Erythroblast (primary cell): ENCODE data around the gene DLGAP5.

Source experiments
- GATA1 ChIP-seq: IDR thresholded peaks from 2 replicates; pipeline ENCODE4 v1.6.1; 2011; ENCODE audit warnings: low read depth, mild to moderate bottlenecking, control low read depth, low read length, moderate library complexity
- POLR2A ChIP-seq: IDR thresholded peaks from 2 replicates; pipeline ENCODE4 v1.6.1; 2011; ENCODE audit warnings: mild to moderate bottlenecking, low read length

DNA sequence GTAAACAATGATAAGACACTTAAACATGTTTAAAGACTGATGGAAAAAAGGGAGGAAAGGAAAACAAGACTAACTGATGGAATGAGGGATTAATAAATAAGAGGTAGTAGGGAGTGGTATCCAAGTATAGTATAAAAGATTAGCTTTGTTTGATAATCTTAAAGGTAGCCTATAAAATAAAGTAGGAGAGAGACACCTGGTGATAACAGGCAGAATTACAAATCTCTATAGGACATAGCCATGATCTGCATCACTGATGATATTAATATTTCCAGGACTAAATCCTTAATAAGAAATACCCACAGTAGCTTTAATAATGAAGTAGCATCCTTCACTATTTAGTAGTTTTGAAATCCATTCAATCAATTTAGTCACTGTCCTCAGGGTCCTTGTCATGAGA lies 30.4 kb downstream of the DLGAP5 start:
- TF ChIP-seq POLR2A (no peak), GATA1 (no peak)
